ENCODE results near the gene TXLNG. TPM values are rescaled to one million over a fixed set of nuclear protein-coding genes. Genes with fewer than 3 reads are reported as not detected.

The TXLNG gene
- total RNA-seq, 1 experiment from 2014 or later, result 10.2 TPM

- in situ Hi-C loops (cut with HindIII; ENCODE audit: low pct_unique_long_range_greater_than_20kb, low sequenced_read_pairs), result no loop called here
- TF ChIP-seq SIN3A (IDR thresholded peaks at IDR 0.05; ENCODE audit: borderline replicate concordance, insufficient read depth, low read depth, low read length), result no peak
- no peak for TF ChIP-seq TCF7L2 (IDR thresholded peaks at IDR 0.05; ENCODE audit: low read depth, low read length)
- TF ChIP-seq, protein P1, sequence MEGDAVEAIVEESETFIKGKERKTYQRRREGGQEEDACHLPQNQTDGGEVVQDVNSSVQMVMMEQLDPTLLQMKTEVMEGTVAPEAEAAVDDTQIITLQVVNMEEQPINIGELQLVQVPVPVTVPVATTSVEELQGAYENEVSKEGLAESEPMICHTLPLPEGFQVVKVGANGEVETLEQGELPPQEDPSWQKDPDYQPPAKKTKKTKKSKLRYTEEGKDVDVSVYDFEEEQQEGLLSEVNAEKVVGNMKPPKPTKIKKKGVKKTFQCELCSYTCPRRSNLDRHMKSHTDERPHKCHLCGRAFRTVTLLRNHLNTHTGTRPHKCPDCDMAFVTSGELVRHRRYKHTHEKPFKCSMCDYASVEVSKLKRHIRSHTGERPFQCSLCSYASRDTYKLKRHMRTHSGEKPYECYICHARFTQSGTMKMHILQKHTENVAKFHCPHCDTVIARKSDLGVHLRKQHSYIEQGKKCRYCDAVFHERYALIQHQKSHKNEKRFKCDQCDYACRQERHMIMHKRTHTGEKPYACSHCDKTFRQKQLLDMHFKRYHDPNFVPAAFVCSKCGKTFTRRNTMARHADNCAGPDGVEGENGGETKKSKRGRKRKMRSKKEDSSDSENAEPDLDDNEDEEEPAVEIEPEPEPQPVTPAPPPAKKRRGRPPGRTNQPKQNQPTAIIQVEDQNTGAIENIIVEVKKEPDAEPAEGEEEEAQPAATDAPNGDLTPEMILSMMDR (IDR thresholded peaks at IDR 0.05), result no peak
- Histone ChIP-seq H3K36me3 (ENCODE audit: control insufficient read depth, insufficient read depth, low read length) (0 out of 2 replicates have a peak, but pooled peaks cover 2% of the 10 kb centered on the region), H3K27ac (ENCODE audit: low read length) (no peak overlapping the region), H3K4me1 (ENCODE audit: control insufficient read depth, insufficient read depth, low read length) (no peaks in the 10 kb centered on the region), H3K4me3 (ENCODE audit: low read depth in 2 of 2, low read length in 2 of 2) (no peak overlapping the region), H3K27me3 (ENCODE audit: control insufficient read depth, insufficient read depth, low read length) (no peaks in the 10 kb centered on the region), H3K9me3 (ENCODE audit: control insufficient read depth, insufficient read depth, low read depth, low read length) (no peaks in the 10 kb centered on the region)
- no TSS peak for BruUV-seq (replicated peaks)
- ChIA-PET POLR2A (no interaction called here), CTCF (no interaction called here)
- intact Hi-C loops (cut with micrococcal nuclease; ENCODE audit: unreplicated experiment), result no loop called here
- DNase-seq (ENCODE audit: low read depth, low spot score), result no peak
- ATAC-seq, result no peak
Measured at GRCh38 chrX:16797841-16798240, 11.6 kb downstream of the TXLNG start.

DNA sequence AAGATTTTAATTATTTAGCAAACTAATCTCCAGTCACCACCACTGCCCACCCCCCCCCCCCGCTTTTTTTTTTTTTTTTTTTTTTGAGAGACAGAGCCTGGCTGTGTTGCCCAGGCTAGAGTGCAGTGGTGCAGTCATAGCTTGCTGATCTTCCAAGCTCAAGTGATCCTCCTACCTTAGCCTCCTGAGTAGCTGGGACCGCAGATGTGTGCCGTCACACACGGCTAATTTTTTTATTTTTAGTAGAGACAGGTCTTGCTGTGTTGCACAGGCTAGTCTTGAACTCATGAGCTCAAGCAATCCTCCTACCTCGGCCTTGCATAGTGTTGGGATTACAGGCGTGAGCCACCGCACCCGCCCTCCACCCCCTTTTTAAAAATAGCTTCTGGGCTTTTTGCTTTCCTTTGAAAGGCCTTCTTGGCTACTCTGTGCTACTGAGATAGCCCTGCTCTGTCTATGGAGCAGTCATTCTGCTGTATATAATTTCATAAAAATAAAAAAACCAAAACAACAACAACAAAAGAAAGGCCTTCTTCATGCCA, 18.7 kb downstream of the TXLNG start:
- Histone ChIP-seq H3K4me3 (ENCODE audit: low read depth in 2 of 2, low read length in 2 of 2) (no peak overlapping the region), H3K9me3 (ENCODE audit: control insufficient read depth, insufficient read depth, low read depth, low read length) (no peaks in the 10 kb centered on the region), H3K27ac (ENCODE audit: low read length) (no peak overlapping the region), H3K36me3 (ENCODE audit: control insufficient read depth, insufficient read depth, low read length) (no peaks in the 10 kb centered on the region), H3K4me1 (ENCODE audit: control insufficient read depth, insufficient read depth, low read length) (peaks cover 5% of the 10 kb centered on the region), H3K27me3 (ENCODE audit: control insufficient read depth, insufficient read depth, low read length) (no peaks in the 10 kb centered on the region)
- ChIA-PET POLR2A (no interaction called here), CTCF (no interaction called here)
- intact Hi-C loops (cut with micrococcal nuclease; ENCODE audit: unreplicated experiment), result no loop called here
- BruUV-seq (replicated peaks), result no TSS peak
- no peak for TF ChIP-seq TCF7L2 (IDR thresholded peaks at IDR 0.05; ENCODE audit: low read depth, low read length)
- DNase-seq (ENCODE audit: low read depth, low spot score) (no peak), ATAC-seq (no peak)
- in situ Hi-C loops (cut with HindIII; ENCODE audit: low pct_unique_long_range_greater_than_20kb, low sequenced_read_pairs), result no loop called here

- Histone ChIP-seq H3K36me3 (ENCODE audit: control insufficient read depth, insufficient read depth, low read length) (no peaks in the 10 kb centered on the region), H3K4me1 (ENCODE audit: control insufficient read depth, insufficient read depth, low read length) (peaks cover 5% of the 10 kb centered on the region), H3K4me3 (ENCODE audit: low read depth in 2 of 2, low read length in 2 of 2) (no peak overlapping the region), H3K27ac (ENCODE audit: low read length) (no peak overlapping the region), H3K27me3 (ENCODE audit: control insufficient read depth, insufficient read depth, low read length) (no peaks in the 10 kb centered on the region), H3K9me3 (ENCODE audit: control insufficient read depth, insufficient read depth, low read depth, low read length) (no peaks in the 10 kb centered on the region)
- no TSS peak for BruUV-seq (replicated peaks)
- CTCF ChIA-PET, result no interaction called here
- POLR2A ChIA-PET, result interaction anchor here (0.7 kb wide), 1 partner anchor 35 kb away, joined by 3 read pairs; no protein-coding TSS in a partner anchor
- ATAC-seq (no peak), DNase-seq (ENCODE audit: low read depth, low spot score) (no peak)
- intact Hi-C loops (cut with micrococcal nuclease; ENCODE audit: unreplicated experiment), result no loop called here
- in situ Hi-C loops (cut with HindIII; ENCODE audit: low pct_unique_long_range_greater_than_20kb, low sequenced_read_pairs), result no loop called here
- TF ChIP-seq, protein P1 (IDR thresholded peaks at IDR 0.05), result no peak
- TF ChIP-seq POLR2AphosphoS5 (IDR thresholded peaks at IDR 0.05; ENCODE audit: low read depth, low read length) (no peak), REST (IDR thresholded peaks at IDR 0.05; ENCODE audit: insufficient read depth in 1 of 2, low read depth in 2 of 2, low read length in 1 of 2) (no peak), SIN3A (IDR thresholded peaks at IDR 0.05; ENCODE audit: borderline replicate concordance, insufficient read depth, low read depth, low read length) (no peak), TCF7L2 (IDR thresholded peaks at IDR 0.05; ENCODE audit: low read depth, low read length) (no peak)
Measured at GRCh38 chrX:16807548-16807947, 21.3 kb downstream of the TXLNG start.

All from Panc1 (cell line).